Myocyte (in vitro differentiated cells): Measurements from ENCODE around the gene SMIM44. TPM values are rescaled to one million over a fixed set of nuclear protein-coding genes. Genes with fewer than 3 reads are reported as not detected.
A peak's percentile ranks its signal among the peaks of the same experiment; 100 is the strongest.
"Not testable (repeated sequence)": the region's sequence is repeated elsewhere in the genome, so short reads cannot be mapped to it uniquely, and the experiment has no call there.

ENCODE experiments used
- DNase-seq: peaks from one replicate; pipeline ENCODE4 v3.0.0-alpha.2; 2012; ENCODE audit warnings: low read depth
- total RNA-seq: library from RNA; depleted of rRNA; stranded (reverse); fragments of >200 nt; gene quantifications from 2 replicates; pipeline ENCODE4 v1.2.3, GENCODE V29; 2014

Gene SMIM44
- total RNA-seq, 1 donor from 2014 or later: not detected

DNA sequence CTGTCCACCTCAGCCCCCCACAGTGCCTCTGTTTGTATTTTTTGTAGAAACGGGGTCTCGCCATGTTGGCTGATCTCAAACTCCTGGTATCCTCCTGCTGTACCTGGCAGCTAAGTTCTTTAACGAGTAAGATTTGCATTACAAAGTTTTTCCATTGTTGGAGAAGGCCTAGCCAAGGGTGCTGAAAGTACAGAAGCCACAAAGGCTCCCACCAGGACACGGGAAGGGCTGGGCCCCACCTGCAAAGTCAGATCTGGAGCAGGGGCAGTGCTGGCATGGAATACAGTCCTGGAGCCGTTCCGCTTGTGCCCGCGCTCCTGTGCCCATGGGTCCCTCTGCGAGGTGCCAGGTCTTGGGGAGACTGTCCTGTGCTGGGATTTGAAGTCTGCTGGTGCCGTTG, 35.0 kb upstream of the SMIM44 start:
- no peak for DNase-seq

- no peak for DNase-seq
These were observed 34.4 kb upstream of the SMIM44 start for GRCh38 chr19:3517638-3518037.

DNA sequence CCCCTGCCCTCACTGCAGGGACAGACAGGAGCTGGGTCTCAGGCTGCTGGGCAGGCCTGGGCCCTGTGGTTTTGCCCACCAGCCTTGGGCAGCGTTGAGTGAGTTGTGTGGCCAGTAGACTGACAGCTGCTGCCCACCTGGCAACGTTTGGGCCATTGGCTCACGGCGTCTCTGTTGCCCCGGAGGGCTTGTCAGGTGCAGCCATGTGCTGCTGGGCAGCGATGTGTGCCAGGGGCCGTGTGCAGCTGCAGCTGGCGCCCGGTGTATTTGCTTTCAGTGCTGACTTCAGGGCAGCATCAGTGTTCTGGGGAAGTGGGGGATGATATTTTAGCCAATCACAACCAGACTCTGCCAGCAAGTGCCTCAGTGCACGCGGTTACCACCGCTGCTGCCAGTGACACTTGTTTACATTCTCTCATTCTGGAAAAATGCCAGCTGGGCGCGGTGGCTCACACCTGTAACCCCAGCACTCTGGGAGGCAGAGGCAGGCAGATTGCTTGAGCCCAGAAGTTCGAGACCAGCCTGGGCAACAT, 33.5 kb upstream of the SMIM44 start:
- peak; percentile 82 for DNase-seq

GRCh38 chr19:3515891-3516422, 32.7 kb upstream of the SMIM44 start:
- no peak for DNase-seq

DNA sequence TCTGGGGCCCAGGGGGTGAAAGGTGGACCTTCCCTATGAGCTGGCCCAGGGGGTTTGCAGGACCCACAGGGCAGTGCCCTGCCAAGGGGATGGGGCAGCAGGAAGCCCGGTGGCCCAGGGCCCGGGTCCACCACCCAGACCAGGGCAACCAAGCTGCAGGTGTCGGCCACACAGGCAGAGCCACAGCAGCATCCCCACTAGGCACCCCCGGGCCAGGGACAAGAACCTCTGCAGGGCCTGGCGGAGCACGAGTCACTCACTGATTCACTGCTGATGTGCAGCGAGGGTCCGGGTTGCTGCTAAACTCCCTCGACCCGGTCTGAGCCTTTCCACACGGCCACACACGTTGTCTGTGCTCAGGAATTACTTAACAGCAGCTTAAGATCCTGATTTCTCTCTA, 31.7 kb upstream of the SMIM44 start:
- DNase-seq: no peak

DNA sequence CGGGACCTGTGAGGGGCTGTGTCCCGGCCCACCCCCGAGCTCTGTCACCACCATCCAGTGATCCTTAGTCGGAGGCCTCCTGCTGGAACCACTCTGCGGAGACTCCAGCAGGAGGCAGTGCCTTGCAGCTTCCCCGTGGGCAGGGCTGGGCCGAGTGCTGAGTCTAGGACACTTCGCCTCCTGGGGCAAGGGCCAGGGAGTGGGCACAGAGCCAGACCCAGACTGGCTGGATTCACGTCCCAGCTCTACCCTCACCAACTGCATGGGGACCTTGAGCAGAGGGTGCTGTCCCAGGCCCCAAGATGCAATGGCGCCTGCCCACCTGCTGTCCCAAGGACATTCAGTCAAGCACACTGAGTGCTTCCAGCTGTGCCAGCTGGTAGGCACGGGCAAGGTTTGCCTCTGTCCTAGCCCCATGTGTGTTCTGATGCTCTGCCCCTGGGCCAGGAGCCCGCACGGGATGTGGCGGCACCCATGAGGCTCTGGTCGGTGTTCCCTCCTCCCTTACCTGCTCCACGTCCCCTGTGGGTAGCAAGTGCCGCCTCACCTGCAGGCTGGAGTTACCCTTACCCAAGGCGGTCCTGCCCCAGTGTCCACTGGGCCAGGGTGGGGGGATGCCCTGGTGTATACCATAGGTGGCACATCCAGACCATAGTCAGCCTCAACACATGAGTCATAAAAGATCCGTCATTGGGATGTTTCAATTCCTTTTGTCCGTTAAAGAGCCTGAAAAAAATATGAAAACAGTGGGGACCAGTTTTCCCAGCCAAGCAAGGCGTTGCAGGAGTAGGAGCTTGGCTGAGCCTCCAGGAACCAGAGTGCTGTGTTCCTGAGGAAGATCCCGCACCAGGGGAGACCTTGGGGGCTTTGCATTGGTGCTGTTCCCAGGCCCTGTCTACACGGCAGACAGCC, 30.2 kb upstream of the SMIM44 start:
- DNase-seq: no peak

DNA sequence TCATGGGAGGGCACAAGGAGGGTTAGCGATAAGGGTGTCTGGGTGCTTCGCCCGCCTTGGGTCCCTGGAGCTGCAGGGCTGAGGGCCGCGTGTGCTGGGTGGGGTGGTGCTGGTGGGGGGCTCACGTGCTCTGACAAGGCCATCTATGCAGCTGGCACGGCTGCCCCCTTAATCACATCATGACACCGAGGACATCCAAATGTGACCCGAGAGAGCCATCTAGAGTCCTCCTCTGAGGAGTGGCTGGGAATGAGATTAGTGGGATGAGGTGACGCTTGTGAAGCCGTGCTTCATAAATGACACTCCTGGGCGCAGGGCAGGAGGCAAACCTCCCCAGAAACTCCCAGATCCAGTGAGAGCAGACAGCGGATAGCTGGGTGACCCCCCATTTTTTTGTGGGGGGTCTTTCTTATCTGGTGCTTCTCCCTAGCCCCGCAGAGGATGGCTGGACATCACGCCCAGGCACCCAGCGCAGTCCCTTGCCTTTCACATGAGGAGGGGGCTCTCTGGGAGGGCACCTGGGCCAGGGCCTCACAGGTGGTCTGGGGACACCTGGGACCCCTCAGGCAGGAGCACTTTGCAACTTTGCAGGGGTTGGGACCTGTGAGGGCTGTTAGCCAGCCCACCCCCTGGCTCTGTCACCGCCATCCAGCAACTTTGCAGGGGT, 29.5 kb upstream of the SMIM44 start:
- no peak for DNase-seq

GRCh38 chr19:3511506-3512251, 28.4 kb upstream of the SMIM44 start:
- no peak for DNase-seq

GRCh38 chr19:3510727-3511126, 27.5 kb upstream of the SMIM44 start:
- DNase-seq: no peak

DNA sequence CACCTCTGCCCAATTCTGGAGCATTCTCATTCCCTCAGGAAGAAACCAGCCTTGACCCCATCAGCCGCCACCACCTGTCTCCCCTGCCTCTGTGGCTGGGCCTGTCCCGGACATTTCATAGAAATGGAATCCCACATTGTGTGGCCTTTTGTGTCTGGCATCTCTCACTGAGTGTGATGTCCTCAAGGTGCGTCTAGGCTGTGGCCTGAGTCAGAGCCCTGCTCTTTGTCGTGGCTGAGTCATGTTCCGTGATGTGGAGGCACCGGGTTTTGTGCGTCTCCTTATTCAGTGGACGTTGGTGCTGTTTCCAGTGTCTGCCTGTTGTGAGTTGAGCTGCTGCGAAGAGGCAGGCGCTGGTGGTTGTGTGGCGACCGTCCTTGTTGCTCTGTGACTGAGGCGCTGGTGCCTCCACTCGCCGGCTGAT, 26.3 kb upstream of the SMIM44 start:
- DNase-seq: peak; percentile 88

DNA sequence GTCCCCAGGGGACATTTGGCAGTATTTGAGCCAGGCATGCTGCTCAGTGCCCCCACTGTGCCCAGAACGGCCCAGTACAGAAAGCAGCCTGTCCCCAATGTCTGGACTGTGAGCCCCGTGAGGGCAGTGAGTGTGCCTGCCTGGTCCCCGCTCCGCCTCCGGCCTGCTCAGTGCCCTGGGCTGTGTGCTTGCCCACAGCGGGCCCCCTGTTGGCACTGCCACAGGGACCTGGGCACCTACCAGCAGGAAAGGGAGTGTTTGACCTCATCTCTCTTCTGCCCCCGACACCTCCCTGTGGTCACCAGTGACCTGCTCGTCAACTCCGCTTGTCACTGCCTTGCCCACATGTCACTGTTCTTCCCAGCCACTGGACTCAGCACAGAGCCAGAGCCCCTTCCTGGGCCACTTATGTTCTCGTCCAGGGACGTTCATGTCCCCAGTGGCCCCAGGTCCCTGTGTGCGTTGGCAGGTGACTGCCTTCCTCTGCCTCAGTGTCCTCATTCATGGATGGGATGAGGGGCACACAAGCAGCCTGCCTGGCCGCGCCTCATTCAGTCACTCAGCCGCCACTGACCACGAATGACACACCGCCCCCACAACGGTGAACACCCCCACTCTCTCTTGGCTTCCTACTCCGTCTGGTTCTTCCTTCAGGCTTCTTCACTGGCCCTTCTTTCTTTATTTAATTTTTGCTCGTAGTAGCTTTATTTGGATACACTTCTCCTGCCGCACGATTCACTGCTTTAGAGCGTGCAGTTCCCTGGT, 25.7 kb upstream of the SMIM44 start:
- peak; percentile 62 for DNase-seq

- not testable (repeated sequence) for DNase-seq
These were observed 24.9 kb upstream of the SMIM44 start for GRCh38 chr19:3508121-3508661.

GRCh38 chr19:3507371-3508120, 24.3 kb upstream of the SMIM44 start:
- peak; percentile 9 for DNase-seq

DNA sequence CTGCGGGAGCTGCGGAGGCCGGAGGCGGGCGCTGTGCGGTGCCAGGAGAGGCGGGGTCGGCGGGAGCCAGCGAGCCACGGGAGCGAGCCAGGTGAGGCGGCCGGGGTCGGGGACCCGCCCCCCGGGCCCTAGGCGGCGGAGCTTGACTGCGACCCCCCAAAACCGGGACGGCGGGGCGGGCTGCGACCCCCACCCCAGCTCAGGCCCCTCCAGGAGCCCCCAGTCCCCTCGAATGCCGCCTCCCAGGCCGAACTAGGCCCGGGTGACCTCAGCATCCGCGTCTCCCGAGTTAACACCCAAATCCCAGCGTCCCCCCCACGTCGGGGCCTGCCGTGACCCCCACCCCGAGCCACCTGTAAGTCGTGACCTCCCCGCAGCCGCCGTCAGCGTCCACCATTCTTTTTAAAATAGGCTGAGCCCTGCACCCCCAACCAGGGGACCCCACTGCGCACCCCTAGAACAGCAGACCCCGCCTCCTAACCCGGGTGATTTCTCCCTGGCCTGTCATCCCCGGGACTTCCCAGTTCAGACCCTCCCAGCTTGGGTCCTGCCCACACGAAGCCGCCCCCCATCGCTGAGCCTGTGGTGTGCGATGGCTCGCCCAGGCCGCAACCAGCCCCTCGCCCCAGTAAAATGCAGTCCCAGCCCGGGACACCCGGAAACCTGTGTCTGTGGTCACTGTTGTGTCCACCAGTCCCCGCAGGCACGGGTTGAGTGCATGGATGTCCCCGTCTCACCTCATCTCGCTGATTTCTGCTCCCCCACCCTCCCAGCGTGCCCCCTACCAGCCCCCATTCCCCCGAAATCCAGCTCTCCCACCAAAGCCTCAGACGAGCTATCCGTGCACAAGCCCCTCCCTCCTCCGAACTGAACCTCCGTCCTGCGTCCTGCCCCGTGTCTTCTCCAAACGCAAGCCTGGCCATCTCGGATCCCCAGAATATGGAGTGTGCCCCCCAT, 23.4 kb upstream of the SMIM44 start:
- peak; percentile 26 for DNase-seq

DNA sequence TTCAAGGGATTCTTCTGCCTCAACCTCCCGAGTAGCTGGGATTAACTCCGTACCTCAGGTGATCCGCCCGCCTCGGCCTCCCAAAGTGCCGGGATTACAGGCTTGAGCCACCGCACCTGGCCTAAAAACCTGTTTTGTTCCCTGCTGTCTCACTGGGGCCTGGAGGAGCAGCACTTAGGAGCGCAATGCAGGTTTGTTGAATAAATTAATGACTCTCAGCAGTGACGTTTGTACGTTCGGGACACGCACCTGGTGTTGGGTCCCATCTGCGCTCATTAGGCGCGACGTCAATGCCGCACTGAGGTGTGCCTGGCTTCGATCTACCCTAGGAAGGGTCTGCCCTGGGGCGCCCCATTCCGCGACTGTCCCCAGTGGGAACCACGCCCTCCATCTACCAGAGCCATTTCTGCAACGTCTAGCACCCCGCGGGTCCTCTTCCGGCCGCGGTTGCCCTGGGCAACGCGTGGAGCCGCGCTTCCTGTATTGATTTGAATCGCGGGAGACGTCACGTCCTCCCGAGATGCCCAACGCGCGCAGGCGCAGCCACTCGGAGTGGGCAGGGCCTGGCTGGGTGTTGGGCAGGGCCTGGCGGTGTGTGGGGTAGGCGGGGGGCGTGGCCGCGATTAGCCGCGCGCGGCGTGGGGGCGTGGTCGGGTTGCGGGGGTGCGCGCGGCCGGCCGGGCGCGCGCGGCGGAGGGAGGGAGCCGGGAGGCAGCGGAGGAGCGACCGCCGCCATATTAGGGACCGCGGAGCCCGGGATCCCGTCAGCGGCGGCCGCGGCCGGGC, 22.6 kb upstream of the SMIM44 start, which contains the start of gene FZR1:
TSS of gene FZR1 (plus strand) at position 714 of the 786 bp plus-strand sequence. CDS start 16,679 bp downstream, outside the sequence.
- peak; percentile 99 for DNase-seq

GRCh38 chr19:3504735-3505134, 21.5 kb upstream of the SMIM44 start:
- no peak for DNase-seq

GRCh38 chr19:3503036-3503572, 19.9 kb upstream of the SMIM44 start:
- no peak for DNase-seq
